SJCRH30 (cell line): ENCODE results near the gene MAPK8. TPM values are rescaled to one million over a fixed set of nuclear protein-coding genes. Genes with fewer than 3 reads are reported as not detected.
"Not testable (repeated sequence)": the region's sequence is repeated elsewhere in the genome, so short reads cannot be mapped to it uniquely, and the experiment has no call there.

ENCODE experiments used
- DNase-seq, 2 experiments: peaks; one replicate each; pipeline ENCODE4 v3.0.0-alpha.2; 2015 to 2020
- H3K27ac ChIP-seq: fragments of 250-450 bp; sonication (Bioruptor Pico); 2 replicates; pipeline ENCODE4 v1.5.1; 2020; ENCODE audit warnings: mild to moderate bottlenecking, moderate library complexity
- H3K27me3 ChIP-seq: fragments of 250-450 bp; sonication (Bioruptor Pico); 2 replicates; pipeline ENCODE4 v1.5.1; 2020; ENCODE audit warnings: mild to moderate bottlenecking, moderate library complexity
- H3K36me3 ChIP-seq: fragments of 250-450 bp; sonication (Bioruptor Pico); 2 replicates; pipeline ENCODE4 v1.5.1; 2020; ENCODE audit warnings: mild to moderate bottlenecking, moderate library complexity
- H3K4me1 ChIP-seq: fragments of 250-450 bp; sonication (Bioruptor Pico); 2 replicates; pipeline ENCODE4 v1.5.1; 2020; ENCODE audit warnings: mild to moderate bottlenecking, moderate library complexity
- H3K4me3 ChIP-seq: fragments of 250-450 bp; sonication (Bioruptor Pico); 2 replicates; pipeline ENCODE4 v1.5.1; 2020; ENCODE audit warnings: mild to moderate bottlenecking, moderate library complexity
- H3K9me3 ChIP-seq: fragments of 250-450 bp; sonication (Bioruptor Pico); replicated peaks from 2 replicates; pipeline ENCODE4 v1.5.1; 2020; ENCODE audit warnings: mild to moderate bottlenecking, moderate library complexity
- total RNA-seq: library from RNA; depleted of rRNA; stranded (reverse); fragments of >200 nt; shearing (Covaris generic); gene quantifications from 2 replicates; pipeline ENCODE4 v1.2.3, GENCODE V29; 2014

MAPK8 gene
- total RNA-seq, 1 experiment from 2014 or later = 58.7 TPM

DNA sequence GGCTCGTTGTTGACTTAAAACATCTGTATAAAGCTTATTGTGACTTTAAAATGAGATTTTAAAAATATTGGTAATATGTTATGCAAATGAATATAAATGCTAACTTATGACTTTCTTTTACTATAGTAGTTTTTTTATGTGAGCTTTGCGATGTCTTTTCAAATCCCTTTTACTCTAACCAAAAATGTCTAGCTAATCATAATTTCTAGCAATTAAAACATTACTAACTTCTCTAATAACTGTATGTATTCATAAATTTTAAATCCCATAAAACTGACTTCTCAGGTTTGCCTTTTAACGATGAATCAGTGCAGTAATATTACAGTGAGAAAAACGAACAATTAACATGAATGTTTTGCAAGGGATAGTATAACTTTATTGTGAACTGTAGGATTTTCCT is 113.2 kb downstream of the MAPK8 start:
- Histone ChIP-seq H3K36me3 (no peaks in the 10 kb centered on the region), H3K4me1 (no peaks in the 10 kb centered on the region), H3K4me3 (no peak overlapping the region), H3K27me3 (no peaks in the 10 kb centered on the region), H3K27ac (no peak overlapping the region), H3K9me3 (no peaks in the 10 kb centered on the region)
- DNase-seq = no peak

DNA sequence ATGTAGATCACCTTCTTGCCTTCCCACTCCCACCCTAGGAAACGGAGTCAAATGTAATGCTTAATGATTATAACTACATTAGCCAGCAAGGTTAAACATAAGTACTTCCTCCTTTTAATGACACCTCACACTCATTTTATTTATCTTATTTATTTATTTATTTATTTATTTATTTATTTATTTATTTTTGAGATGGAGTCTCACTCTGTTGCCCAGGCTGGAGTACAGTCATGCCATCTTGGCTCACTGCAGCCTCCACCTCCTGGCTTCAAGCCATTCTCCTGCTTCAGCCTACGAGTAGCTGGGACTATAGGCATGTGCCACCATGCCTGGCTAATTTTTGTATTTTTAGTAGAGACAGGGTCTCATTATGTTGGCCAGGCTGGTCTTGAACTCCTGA is 115.4 kb downstream of the MAPK8 start:
- H3K9me3 ChIP-seq, H3K27me3 ChIP-seq, H3K27ac ChIP-seq, H3K4me1 ChIP-seq, DNase-seq, H3K4me3 ChIP-seq, H3K36me3 ChIP-seq: not testable (repeated sequence)

DNA sequence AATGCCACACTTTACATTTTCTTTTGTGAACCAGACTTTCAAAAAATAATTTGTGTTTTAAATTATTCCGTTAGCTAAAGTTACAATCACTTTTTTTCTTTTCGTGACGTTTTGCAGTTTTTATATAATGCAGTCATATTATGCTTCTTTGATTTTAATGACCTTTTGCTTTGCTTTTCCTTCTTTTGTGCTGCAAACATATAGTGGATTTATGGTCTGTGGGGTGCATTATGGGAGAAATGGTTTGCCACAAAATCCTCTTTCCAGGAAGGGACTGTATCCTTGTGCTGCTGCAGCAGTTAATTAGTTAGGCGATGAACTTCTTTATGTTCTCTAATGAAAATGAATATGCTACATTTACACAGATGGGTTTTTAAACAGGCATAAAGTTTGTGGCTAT is 117.4 kb downstream of the MAPK8 start:
- DNase-seq = no peak
- H3K4me1 ChIP-seq = no peaks in the 10 kb centered on the region
- no peaks in the 10 kb centered on the region for H3K27me3 ChIP-seq
- no peaks in the 10 kb centered on the region for H3K36me3 ChIP-seq
- H3K27ac ChIP-seq = no peak overlapping the region
- H3K4me3 ChIP-seq = no peak overlapping the region
- H3K9me3 ChIP-seq = no peaks in the 10 kb centered on the region

DNA sequence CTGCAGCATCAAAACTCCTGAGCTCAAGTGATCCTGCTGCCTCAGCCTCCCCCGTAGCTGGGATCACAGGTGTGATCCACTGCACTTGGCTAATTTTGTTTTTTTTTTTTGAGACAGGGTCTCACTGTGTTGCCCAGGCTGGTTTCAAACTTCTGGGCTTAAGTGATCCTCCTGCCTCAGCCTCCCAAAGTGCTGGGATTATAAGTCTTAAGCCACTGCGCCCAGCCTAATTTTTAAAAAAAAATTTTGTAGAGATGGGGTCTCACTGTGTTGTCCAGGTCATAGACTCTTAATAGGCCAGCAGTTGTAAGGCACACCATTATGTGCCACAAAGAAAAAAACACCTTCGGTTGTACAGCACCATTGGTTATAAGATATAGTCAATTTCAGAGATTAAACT is 122.4 kb downstream of the MAPK8 start:
- no peaks in the 10 kb centered on the region for H3K4me1 ChIP-seq
- H3K27me3 ChIP-seq = no peaks in the 10 kb centered on the region
- H3K9me3 ChIP-seq = no peaks in the 10 kb centered on the region
- H3K36me3 ChIP-seq = no peaks in the 10 kb centered on the region
- H3K27ac ChIP-seq = no peak overlapping the region
- no peak overlapping the region for H3K4me3 ChIP-seq
- no peak for DNase-seq

DNA sequence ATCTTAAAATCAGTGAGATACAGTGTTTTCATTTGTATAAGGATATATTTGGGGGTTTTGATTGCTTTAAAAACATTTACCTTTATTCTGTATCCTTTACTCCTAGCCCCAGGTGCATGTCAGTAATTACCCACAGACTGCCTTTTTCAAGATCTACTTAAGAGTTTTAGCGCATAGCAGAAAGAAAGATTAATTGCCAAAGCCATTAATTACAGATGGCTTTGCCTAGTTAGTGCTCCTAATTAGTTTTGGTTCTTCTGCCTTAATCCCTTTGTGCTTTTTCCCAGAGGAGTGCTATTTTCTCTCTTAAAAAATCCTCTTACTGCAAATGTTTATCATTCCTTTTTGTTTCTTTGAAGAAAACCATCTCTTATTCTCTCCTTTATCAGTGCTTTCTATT is 122.8 kb downstream of the MAPK8 start:
- Histone ChIP-seq H3K36me3 (no peaks in the 10 kb centered on the region), H3K9me3 (no peaks in the 10 kb centered on the region), H3K27me3 (no peaks in the 10 kb centered on the region), H3K27ac (no peak overlapping the region), H3K4me3 (no peak overlapping the region), H3K4me1 (no peaks in the 10 kb centered on the region)
- DNase-seq = no peak

DNA sequence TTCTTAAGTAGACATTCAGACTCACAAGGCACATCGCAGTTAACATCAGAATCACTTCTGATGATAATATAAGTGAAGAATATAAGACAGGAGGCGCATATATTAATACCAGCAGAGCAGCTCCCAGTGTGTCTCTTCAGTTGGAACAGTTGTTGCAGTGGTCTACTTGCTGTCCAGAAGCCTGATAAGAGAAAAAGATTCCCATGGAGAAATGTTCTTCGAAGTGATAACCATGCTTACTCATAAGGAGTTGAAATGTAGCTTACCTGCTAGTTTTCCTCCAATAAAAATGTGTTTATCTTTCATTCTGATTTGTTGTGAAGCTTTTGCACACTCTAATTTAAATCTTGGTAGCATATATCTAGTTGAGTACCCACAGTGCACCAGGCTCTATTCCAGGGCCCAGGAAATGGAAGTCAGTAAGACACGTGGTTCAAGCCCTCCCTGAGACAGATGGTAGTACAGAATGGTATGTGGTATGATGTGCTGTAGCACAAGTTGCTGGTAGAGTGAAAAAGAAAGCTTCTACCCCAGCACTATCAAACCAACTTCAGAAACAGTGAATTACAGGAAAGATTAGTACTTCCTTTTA is 124.0 kb downstream of the MAPK8 start:
- Histone ChIP-seq H3K27ac (no peak overlapping the region), H3K9me3 (no peaks in the 10 kb centered on the region), H3K27me3 (no peaks in the 10 kb centered on the region), H3K36me3 (no peaks in the 10 kb centered on the region), H3K4me1 (no peaks in the 10 kb centered on the region), H3K4me3 (no peak overlapping the region)
- no peak for DNase-seq

DNA sequence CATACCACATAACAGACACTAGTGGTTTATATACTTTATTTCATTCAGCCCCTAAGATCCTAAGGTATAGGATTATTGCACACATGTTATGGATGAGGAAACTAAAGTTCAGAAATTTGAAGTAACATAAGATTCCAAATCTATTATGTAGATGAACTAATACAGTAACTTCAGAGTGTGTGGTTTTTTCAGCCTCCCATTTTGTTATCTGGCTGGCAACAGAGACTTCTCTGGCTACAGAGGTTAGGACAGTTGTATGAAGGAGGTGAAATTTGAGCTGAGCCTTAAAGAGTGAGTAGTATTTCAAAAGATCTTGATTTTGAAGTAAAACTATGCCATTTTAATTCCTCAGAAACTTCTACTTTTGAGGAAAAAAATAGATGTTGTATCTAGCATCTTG is 125.4 kb downstream of the MAPK8 start:
- Histone ChIP-seq H3K36me3 (no peaks in the 10 kb centered on the region; the same call in 1 of the 2 replicates), H3K9me3 (no peaks in the 10 kb centered on the region), H3K4me1 (no peaks in the 10 kb centered on the region), H3K4me3 (no peak overlapping the region), H3K27ac (no peak overlapping the region), H3K27me3 (no peaks in the 10 kb centered on the region)
- no peak for DNase-seq

DNA sequence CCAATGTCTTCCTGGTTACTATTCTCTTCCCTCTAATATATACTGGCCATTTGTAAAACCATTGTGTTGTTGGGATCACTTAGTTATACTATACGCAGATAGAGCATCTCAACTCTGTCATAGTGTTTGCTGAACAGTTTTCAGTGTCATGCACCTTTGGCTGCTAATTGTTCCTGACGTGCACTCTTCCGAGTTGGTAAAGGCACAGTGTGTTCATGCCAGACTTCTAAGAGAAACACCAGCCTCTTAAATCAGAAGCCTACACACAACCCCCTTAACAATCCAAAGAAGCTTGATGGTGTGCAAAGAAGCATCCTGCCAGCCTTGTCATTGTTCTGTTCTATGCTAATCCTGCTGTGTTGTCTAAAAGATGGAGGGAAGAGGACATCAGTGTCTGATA is 131.1 kb downstream of the MAPK8 start:
- H3K36me3 ChIP-seq = peaks cover 2% of the 10 kb centered on the region; the same call in 1 of the 2 replicates
- no peaks in the 10 kb centered on the region for H3K9me3 ChIP-seq
- H3K4me1 ChIP-seq = peaks cover 15% of the 10 kb centered on the region
- H3K4me3 ChIP-seq = no peak overlapping the region
- H3K27me3 ChIP-seq = no peaks in the 10 kb centered on the region
- no peak for DNase-seq
- no peak overlapping the region for H3K27ac ChIP-seq

DNA sequence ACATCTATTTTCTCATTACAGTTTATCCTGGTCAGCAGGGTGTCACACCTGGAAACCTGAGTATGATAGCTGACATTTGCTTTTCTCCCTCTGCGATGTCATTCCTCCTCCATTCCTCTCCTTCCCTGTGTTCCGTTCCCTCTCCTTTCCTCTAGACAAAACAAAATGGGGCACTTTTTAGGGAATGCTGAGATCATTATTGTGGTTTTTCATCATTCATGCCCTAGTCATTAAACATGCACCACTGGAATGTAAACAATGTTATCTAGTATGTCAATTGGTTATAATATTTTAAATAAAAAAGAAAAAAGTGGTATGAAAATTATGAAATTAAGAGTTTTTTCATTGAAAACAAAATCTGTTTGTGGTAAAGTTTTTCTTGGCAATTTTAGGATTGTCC is 132.6 kb downstream of the MAPK8 start:
- H3K4me3 ChIP-seq = no peak overlapping the region; the same call in 1 of the 2 replicates
- no peaks in the 10 kb centered on the region for H3K9me3 ChIP-seq
- peak overlapping the region; percentile 73 for H3K27ac ChIP-seq
- peaks cover 2% of the 10 kb centered on the region; the same call in 1 of the 2 replicates for H3K36me3 ChIP-seq
- H3K27me3 ChIP-seq = no peaks in the 10 kb centered on the region
- peak in 1 of 2 experiments; percentile 31 for DNase-seq
- H3K4me1 ChIP-seq = peaks cover 15% of the 10 kb centered on the region

DNA sequence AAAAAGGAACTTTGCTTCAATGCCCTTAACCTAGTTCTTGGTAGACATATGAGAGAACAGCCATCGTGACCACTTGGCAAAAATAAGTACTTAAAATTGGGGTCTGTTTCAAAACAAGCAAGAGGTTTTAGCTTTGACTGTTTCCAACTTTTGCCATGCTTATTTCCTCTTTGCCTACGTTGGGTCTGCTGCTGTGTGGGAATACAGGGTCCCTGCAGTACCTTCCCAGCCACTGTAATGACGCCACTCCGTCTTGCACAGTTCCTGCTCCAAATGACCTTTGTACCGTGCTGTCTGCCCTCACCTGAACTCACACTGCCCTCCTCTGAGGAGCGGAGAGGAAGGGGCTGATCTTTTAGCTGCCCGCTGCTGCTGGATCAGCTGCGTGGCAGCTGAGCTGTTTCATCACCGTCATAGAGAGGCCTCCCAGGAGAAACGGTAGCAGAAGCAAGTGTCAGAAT is 133.1 kb downstream of the MAPK8 start:
- Histone ChIP-seq H3K27ac (peak overlapping the region; percentile 73), H3K4me3 (peak overlapping the region; percentile 28)
- DNase-seq = peak; percentile 48 to 61

DNA sequence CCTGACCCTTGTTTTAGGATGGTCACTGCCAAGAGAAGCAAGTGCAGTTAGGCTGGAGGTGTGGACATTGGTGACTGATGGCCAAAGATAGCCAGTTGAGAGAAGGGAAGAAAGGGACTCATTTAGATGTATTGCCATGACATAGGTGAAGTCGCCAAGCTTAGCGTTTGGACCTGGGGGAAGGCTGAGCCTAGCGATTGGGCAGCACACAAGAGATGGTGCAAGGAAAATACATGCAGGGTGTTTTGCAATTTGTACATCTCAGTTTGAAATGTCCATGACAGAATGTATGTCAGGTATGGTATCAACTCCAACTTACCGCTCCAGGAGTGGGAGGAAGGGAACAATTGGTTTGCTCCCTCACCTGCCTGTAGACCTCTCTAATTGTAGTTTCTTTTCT is 134.3 kb downstream of the MAPK8 start:
- Histone ChIP-seq H3K9me3 (no peaks in the 10 kb centered on the region), H3K36me3 (peaks cover 2% of the 10 kb centered on the region; the same call in 1 of the 2 replicates), H3K27me3 (no peaks in the 10 kb centered on the region), H3K4me1 (peaks cover 24% of the 10 kb centered on the region), H3K4me3 (no peak overlapping the region), H3K27ac (no peak overlapping the region)
- DNase-seq = no peak

More for the DNA sequence above, 133.1 kb downstream of the MAPK8 start:
- Histone ChIP-seq H3K9me3 (no peaks in the 10 kb centered on the region), H3K36me3 (peaks cover 2% of the 10 kb centered on the region; the same call in 1 of the 2 replicates), H3K27me3 (no peaks in the 10 kb centered on the region), H3K4me1 (peaks cover 17% of the 10 kb centered on the region)

DNA sequence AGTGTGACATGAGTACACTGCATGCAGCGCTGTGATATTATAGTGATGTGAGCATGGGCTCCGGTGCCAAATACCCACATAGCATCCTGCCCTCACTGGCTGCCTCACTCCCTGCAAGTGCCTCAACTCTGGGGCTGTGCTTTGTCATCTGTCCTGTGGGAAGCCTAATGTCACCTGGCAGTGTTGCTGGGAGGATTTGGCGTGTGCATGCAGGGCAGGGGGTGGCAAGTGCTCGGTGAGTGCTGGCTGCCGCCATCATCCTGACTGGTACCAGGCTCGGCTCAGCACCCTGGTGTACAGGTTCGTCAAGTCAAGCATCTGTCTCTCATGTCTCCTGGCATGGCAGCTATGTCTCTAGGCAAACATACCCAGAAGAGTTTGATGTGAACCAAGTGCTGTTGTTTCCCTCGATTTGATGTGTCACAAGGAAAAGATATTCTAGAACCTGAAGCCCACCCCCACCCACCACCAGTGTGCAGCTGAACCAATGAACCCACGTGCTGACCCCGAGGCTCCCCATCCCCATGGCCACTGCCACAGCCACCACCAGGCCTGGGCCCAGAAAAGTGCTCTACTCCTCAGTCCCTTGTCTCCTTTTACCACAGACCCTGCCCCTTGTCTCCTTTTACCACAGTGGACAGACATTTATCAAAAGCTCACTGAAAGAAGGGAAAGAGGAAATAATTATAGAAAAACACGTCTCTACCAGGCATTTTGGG is 135.8 kb downstream of the MAPK8 start:
- Histone ChIP-seq H3K4me1 (peaks cover 24% of the 10 kb centered on the region), H3K27ac (no peak overlapping the region), H3K27me3 (no peaks in the 10 kb centered on the region), H3K4me3 (no peak overlapping the region), H3K36me3 (peaks cover 2% of the 10 kb centered on the region; the same call in 1 of the 2 replicates), H3K9me3 (no peaks in the 10 kb centered on the region)
- no peak for DNase-seq

DNA sequence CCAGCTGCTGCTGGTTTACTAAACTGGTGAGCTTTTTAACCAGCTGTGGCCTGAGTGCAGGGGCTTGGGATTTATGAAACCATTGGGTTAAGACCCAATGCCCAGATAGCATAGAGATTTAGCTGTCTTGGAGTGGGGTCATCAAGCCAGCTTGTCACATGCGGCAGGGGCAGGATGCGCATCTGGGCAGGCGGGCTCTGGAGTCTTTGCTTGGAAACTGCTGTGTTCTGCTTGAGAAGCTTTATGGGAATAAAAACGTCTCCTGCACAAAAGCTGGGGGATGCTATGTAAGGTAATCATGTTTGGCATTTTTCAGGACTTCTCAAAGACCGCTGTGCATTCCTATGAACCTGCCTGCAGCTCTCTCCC is 136.3 kb downstream of the MAPK8 start:
- no peak overlapping the region for H3K4me3 ChIP-seq
- DNase-seq = no peak
- H3K9me3 ChIP-seq = no peaks in the 10 kb centered on the region
- H3K27me3 ChIP-seq = no peaks in the 10 kb centered on the region
- peaks cover 24% of the 10 kb centered on the region for H3K4me1 ChIP-seq
- peaks cover 1% of the 10 kb centered on the region; the same call in 1 of the 2 replicates for H3K36me3 ChIP-seq
- no peak overlapping the region for H3K27ac ChIP-seq

DNA sequence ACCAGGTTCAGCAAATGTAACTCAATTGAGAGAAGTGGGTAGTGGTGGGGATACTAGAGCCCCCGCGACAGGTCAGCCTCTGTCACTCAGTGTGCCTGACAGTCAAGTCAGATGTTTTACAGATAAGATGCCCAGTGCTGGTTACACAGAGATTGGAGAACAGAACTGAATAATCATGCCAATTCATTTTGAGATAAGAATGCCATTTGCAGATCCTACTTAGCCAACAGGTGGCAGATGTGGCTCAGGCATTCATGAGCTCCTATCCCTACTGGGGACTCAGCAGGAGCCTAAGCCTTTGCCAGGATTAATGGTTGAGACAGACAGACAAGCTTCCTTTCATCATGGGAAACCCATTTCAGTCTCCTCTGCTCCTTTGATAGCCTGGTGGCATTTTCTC is 137.8 kb downstream of the MAPK8 start:
- no peaks in the 10 kb centered on the region for H3K27me3 ChIP-seq
- DNase-seq = peak; percentile 50 to 69

DNA sequence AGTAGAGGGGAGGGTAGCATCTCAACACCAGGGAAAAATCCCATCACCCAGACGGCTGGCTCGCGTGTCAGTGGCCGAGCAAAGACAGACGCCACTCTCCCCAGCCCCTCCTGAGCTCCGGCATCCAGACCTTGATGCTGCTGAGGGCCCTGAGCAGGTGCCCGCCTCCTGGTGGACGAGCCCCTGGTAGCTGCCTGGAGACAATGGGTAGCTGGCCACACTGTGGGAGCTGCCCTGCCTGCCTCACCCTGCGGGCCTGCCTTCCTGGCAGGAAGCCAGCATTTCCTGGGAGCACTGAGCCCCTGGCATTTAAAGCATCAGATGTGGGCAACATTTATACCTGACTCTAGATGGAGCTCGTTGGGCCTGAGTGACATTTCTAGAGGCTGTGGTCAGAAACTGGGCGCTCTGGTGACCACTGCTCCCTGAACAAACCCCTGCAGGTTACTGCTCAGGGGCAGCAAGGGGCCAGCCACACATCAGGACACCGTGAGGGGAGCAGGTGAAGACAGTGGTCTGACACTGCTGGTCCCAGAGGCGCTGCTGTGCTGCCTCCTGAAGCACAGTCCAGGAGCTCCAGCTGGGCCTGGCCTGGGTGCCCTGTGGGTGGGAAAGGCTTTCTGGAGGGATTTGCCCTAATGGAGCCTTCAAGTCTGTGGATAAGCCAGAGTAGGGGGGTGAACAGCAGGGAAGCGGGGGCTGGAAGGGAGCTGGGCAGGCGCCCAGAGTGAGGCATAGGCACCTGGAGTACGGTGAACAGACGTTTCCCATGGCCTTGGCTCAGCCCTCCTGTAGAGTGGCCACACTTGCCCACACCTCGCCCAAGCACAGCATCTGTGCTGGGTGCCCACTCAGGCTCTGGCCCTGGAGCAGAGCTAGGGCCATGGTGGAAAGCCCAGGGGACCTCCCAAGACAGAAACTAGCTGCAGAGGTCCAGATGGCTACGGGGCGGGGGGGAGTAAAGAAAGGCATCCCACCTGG is 138.7 kb downstream of the MAPK8 start:
- no peaks in the 10 kb centered on the region for H3K9me3 ChIP-seq
- H3K4me3 ChIP-seq = no peak overlapping the region
- H3K27me3 ChIP-seq = no peaks in the 10 kb centered on the region
- DNase-seq = peak; percentile 67 to 76
- H3K4me1 ChIP-seq = peaks cover 12% of the 10 kb centered on the region
- no peaks in the 10 kb centered on the region for H3K36me3 ChIP-seq
- H3K27ac ChIP-seq = no peak overlapping the region

More for the DNA sequence above, 137.8 kb downstream of the MAPK8 start:
- Histone ChIP-seq H3K36me3 (no peaks in the 10 kb centered on the region), H3K9me3 (no peaks in the 10 kb centered on the region), H3K4me1 (peaks cover 16% of the 10 kb centered on the region), H3K27ac (no peak overlapping the region), H3K4me3 (no peak overlapping the region)
